ENCODE measurements around the gene SLC19A1. TPM values are rescaled to one million over a fixed set of nuclear protein-coding genes. Genes with fewer than 3 reads are reported as not detected.

Gene SLC19A1
- total RNA-seq, 3 donors from 2014 or later = 12.6 to 22.8 (median 12.7) TPM

GRCh38 chr21:45550522-45551210 lies 8.4 kb upstream of the SLC19A1 start:
- no peaks in the 10 kb centered on the region for H3K36me3 ChIP-seq (ENCODE audit: low read depth)
- intact Hi-C loops (cut with DNase I, micrococcal nuclease) = loop anchor here in 1 of 2 donors (10.0 kb wide), 1 partner anchor 274 kb away; no protein-coding TSS in a partner anchor
- no peaks in the 10 kb centered on the region for H3K4me1 ChIP-seq (ENCODE audit: low read depth)
- ATAC-seq (peak; percentile 48), DNase-seq (peak in 1 of 3 donors; percentile 72)
- no peak overlapping the region for H3K4me3 ChIP-seq
- TF ChIP-seq CTCF (IDR thresholded peaks at IDR 0.05) = no peak
- H3K9me3 ChIP-seq = no peaks in the 10 kb centered on the region

GRCh38 chr21:45549626-45550463 lies 7.6 kb upstream of the SLC19A1 start:
- Histone ChIP-seq H3K36me3 (ENCODE audit: low read depth) (no peaks in the 10 kb centered on the region), H3K9me3 (no peaks in the 10 kb centered on the region), H3K4me3 (no peak overlapping the region), H3K4me1 (ENCODE audit: low read depth) (no peaks in the 10 kb centered on the region)
- ATAC-seq (peak; percentile 5), DNase-seq (peak in 1 of 3 donors; percentile 68)
- intact Hi-C loops (cut with DNase I, micrococcal nuclease) = loop anchor here in 1 of 2 donors (10.0 kb wide), 1 partner anchor 275 kb away; no protein-coding TSS in a partner anchor
- TF ChIP-seq CTCF (IDR thresholded peaks at IDR 0.05) = no peak

- no peaks in the 10 kb centered on the region for H3K4me1 ChIP-seq (ENCODE audit: low read depth)
- no peaks in the 10 kb centered on the region for H3K36me3 ChIP-seq (ENCODE audit: low read depth)
- DNase-seq (no peak), ATAC-seq (peak; percentile 35)
- no peak for TF ChIP-seq CTCF (IDR thresholded peaks at IDR 0.05)
- intact Hi-C loops (cut with DNase I, micrococcal nuclease) = no loop called here
- no peak overlapping the region for H3K4me3 ChIP-seq
- no peaks in the 10 kb centered on the region for H3K9me3 ChIP-seq
These were observed 6.7 kb upstream of the SLC19A1 start for GRCh38 chr21:45548711-45549491.

GRCh38 chr21:45547545-45547900 lies 5.3 kb upstream of the SLC19A1 start:
- intact Hi-C loops (cut with DNase I, micrococcal nuclease) = no loop called here
- no peak for TF ChIP-seq CTCF (IDR thresholded peaks at IDR 0.05)
- no peaks in the 10 kb centered on the region for H3K4me1 ChIP-seq (ENCODE audit: low read depth)
- ATAC-seq (no peak), DNase-seq (peak in 1 of 3 donors; percentile 0)
- no peaks in the 10 kb centered on the region for H3K9me3 ChIP-seq
- no peaks in the 10 kb centered on the region for H3K36me3 ChIP-seq (ENCODE audit: low read depth)
- H3K4me3 ChIP-seq = no peak overlapping the region

All from mucosa of descending colon (tissue), 3 donors.